DND-41 (cell line): ENCODE results near the gene ZNF735.
A peak's percentile ranks its signal among the peaks of the same experiment; 100 is the strongest.

ENCODE experiments used
- EZH2 ChIP-seq: IDR thresholded peaks from 3 replicates; pipeline ENCODE4 v1.6.1; 2012; ENCODE audit warnings: borderline replicate concordance, low read depth, mild to moderate bottlenecking, moderate library complexity, low read length, inconsistent platforms; ENCODE audit not compliant: severe bottlenecking
- TF ChIP-seq, protein P1 (sequence below): IDR thresholded peaks from 2 replicates; pipeline ENCODE4 v1.5.1; 2012; ENCODE audit warnings: borderline replicate concordance, low read length, moderate library complexity, mild to moderate bottlenecking; ENCODE audit not compliant: poor library complexity, severe bottlenecking; ENCODE audit errors: extremely low read depth

DNA sequence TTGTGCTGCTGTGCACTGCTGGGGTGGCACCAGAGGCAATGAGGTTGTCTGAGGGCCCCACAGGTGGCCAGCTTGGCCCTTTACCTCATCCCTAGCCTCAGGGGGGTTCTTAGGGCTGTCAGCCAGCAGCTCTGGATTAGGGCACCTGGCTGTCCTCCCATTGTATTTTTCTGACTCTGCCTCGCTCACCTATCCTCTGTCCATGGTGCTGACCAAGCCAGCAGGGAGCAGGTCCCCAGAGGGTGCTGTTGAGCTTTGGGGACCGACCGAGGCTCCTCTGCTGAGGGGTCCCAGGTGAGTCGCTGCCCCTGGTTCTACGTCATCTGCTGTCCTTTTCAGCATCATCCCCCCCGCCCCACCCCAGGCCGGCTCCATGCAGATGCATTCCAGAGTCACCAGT, 32.1 kb upstream of the ZNF735 start:
- TF ChIP-seq, protein P1, sequence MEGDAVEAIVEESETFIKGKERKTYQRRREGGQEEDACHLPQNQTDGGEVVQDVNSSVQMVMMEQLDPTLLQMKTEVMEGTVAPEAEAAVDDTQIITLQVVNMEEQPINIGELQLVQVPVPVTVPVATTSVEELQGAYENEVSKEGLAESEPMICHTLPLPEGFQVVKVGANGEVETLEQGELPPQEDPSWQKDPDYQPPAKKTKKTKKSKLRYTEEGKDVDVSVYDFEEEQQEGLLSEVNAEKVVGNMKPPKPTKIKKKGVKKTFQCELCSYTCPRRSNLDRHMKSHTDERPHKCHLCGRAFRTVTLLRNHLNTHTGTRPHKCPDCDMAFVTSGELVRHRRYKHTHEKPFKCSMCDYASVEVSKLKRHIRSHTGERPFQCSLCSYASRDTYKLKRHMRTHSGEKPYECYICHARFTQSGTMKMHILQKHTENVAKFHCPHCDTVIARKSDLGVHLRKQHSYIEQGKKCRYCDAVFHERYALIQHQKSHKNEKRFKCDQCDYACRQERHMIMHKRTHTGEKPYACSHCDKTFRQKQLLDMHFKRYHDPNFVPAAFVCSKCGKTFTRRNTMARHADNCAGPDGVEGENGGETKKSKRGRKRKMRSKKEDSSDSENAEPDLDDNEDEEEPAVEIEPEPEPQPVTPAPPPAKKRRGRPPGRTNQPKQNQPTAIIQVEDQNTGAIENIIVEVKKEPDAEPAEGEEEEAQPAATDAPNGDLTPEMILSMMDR = peak; percentile 51
- no peak for TF ChIP-seq EZH2
